HG03097 (cell line): ENCODE measurements around the gene MICAL3.
"Not testable (repeated sequence)": the region's sequence is repeated elsewhere in the genome, so short reads cannot be mapped to it uniquely, and the experiment has no call there.

Experiments used
- ATAC-seq: cut with Tn5 transposase; IDR thresholded peaks from one replicate; pipeline ENCODE4 v1.9.1; 2021; ENCODE audit not compliant: unreplicated experiment, low FRiP score

MICAL3 gene, protein sequence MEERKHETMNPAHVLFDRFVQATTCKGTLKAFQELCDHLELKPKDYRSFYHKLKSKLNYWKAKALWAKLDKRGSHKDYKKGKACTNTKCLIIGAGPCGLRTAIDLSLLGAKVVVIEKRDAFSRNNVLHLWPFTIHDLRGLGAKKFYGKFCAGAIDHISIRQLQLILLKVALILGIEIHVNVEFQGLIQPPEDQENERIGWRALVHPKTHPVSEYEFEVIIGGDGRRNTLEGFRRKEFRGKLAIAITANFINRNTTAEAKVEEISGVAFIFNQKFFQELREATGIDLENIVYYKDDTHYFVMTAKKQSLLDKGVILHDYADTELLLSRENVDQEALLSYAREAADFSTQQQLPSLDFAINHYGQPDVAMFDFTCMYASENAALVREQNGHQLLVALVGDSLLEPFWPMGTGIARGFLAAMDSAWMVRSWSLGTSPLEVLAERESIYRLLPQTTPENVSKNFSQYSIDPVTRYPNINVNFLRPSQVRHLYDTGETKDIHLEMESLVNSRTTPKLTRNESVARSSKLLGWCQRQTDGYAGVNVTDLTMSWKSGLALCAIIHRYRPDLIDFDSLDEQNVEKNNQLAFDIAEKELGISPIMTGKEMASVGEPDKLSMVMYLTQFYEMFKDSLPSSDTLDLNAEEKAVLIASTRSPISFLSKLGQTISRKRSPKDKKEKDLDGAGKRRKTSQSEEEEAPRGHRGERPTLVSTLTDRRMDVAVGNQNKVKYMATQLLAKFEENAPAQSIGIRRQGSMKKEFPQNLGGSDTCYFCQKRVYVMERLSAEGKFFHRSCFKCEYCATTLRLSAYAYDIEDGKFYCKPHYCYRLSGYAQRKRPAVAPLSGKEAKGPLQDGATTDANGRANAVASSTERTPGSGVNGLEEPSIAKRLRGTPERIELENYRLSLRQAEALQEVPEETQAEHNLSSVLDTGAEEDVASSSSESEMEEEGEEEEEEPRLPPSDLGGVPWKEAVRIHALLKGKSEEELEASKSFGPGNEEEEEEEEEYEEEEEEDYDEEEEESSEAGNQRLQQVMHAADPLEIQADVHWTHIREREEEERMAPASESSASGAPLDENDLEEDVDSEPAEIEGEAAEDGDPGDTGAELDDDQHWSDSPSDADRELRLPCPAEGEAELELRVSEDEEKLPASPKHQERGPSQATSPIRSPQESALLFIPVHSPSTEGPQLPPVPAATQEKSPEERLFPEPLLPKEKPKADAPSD (N-terminal part only)

DNA sequence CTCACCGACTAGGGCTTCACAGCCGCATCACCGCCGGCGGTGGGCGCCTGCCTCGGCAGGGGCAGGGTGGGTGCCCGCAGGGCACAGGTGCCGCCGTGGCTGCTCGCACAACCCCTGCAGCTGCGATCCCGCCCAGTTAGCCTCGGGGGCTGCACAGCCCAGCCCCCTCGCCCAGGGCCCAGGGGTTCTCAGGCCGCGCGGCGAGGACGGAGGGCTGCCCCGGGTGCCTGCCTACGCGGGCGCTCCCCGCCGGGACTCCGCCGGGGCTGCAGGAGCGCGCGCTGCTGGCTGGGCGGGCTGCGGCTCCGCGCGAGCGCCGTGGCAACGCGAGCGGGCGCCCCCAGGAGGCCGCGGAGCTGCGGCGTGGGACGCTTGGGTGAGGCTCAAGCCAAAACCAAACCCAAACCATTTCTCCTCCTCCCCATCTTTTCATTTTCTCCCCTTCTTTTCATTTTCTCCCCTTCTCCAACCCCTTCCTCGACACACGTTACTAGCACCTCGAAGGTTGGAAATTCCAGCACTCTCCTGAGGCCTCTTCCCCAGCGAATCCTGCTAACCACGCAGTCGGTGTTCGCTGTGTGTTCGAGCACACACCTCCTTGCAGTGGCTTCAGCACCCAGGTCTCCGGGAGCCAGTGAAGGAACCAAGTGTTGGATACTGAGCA lies at the start of gene MICAL3:
Gene MICAL3, minus strand, starts transcription at position 286 of the 664 bp plus-strand sequence. CDS start 117,749 bp downstream, outside the sequence.
- no peak for ATAC-seq

DNA sequence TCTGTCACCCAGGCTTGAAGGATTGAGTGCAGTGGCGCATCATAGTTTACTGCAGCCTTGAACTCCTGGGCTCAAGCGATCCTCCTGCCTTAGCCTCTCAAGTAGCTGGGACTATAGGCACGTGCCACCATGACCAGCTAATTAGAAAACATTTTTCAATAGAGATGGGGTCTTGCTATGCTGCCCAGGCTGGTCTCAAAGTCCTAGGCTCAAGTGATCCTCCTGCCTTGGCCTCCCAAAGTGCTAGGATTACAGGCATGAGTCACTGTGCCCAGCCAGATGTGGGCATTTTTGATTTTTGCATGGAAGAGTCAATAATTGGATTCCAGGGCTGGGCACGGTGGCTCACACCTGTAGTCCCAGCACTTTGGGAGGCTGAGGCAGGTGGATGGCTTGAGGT lies 49.6 kb upstream of the MICAL3 start:
- ATAC-seq = not testable (repeated sequence)

DNA sequence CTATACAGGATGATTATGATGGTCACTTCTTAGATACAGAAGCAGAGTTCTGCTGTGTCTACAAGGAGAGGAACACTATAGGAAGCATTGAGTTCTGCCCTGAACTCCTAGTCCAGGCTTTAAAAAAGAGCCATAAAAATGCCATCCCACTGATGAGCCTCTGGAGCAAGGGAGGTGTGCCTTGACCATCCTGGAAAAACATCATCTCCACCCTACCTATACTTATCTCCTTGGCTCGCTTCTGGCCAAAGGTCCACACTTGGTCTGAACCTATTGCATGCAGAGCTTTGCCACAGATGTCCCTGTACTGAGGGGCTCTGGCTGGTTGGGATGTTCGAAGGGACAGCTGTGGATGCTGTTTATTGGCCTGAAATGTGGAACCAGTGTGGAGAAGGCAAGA lies 49.1 kb upstream of the MICAL3 start:
- no peak for ATAC-seq

DNA sequence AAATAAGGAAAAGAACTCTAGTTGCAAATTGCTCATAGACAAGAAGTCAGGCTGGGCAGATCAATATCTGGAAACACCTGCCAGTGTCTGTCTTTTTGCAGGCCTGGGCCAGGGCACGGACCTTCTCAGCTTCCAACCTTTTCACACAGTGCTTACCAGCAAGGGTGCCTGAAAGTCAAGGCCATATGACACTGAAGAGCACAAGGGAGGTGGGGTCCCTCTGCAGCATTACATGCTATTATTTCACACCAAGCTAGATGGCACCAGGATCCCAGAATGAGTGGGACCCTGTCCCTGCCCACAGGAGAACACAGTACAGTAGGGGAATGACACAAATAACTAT lies 47.6 kb upstream of the MICAL3 start:
- ATAC-seq = no peak

DNA sequence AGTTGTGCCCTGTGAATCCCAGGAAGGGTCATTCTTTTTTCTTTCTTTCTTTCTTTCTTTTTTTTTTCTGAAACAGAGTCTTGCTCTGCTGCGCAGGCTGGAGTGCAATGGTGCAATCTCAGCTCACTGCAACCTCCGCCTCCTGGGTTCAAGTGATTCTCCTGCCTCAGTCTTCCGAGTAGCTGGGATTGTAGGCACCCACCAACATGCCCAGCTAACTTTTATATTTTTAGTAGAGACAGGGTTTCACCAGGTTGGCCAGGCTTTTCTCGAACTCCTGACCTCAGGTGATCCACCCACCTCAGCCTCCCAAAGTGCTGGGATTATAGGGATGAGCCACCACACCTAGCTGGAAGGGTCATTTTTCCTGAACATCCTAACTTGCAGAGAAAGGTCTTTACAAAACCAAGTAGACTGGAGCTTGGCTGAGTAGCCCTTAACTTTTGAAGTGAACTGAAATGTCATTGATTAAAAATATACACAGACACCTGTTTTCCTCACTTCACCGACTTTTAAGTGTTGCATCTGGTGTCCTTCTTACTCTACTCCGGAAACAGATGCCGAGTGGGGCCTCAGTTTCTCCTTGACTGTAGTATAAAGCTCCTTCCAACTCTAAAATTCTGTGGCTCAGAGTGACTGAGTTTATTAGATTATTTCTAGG lies 47.1 kb upstream of the MICAL3 start:
- ATAC-seq = not testable (repeated sequence)

DNA sequence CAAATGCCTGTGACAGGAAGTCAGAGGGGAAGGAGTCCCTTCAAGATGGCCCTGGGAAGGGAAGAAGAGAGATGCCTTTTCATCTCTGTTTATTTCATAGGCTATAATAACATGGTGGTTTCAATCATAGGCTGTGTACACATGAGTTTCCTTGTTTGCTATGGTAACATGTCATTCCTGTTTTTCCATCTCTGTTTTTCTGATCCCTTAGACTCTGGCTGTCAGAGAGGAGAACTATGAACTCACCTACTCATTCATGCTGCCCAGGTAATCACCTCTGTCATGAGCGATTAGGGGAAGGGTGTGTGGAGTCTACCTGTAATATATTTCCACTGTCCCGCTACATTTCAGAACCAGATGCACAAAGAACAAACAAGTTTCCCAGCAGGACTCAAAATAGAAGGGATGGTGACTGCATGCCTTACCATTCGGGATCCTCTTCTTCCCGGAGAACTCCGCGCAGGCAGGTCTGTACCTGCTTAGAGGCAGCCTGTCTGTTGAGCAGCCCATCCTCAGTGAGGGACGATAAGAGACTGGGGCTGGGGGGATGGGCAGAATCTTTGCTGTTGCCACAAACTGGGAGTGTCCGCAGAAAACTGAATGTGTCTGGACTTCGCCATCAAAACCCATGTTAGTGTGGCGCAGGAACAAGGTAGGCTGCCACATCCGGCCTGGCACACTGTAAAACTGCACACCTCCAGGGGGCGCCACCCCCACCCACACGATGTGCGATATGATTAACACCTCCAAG lies 46.4 kb upstream of the MICAL3 start:
- no peak for ATAC-seq

DNA sequence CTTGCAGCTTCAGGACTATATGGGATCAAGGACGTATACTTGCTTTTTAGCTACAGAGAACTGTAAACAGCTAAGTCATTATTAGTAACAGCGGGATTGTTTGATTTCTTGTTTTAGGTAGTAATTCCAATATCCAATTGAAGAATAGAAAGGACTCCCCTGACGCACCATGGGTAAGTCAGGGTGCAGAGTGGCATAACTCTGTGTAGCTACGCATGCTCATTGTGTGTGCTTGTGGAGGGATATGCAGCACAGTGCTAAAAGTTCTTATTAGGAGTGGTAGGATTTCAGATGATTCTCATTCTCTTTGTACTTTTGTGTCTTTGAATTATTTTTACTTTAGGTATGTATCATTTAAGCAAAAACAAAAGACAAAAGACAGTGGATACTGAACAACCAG lies 45.7 kb upstream of the MICAL3 start:
- no peak for ATAC-seq

DNA sequence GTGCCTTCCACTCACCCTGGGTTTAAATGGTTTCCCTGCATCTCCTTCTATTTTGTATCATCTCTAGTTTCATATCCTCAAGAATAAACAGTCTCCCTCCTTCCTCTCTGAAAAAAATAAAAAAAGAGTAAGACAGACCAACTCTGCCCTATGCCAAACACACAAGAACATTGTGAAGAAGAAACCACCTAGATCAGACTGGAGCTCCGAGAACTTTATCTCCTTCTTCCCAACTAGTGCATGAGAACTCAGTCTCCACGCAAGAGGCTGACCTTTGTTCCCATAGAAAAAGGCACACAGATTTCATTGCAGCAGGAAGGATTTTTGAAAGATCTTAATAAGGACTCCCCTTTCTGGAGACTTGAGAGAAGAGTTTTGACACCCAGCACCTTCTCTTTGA lies 44.7 kb upstream of the MICAL3 start:
- ATAC-seq = no peak

DNA sequence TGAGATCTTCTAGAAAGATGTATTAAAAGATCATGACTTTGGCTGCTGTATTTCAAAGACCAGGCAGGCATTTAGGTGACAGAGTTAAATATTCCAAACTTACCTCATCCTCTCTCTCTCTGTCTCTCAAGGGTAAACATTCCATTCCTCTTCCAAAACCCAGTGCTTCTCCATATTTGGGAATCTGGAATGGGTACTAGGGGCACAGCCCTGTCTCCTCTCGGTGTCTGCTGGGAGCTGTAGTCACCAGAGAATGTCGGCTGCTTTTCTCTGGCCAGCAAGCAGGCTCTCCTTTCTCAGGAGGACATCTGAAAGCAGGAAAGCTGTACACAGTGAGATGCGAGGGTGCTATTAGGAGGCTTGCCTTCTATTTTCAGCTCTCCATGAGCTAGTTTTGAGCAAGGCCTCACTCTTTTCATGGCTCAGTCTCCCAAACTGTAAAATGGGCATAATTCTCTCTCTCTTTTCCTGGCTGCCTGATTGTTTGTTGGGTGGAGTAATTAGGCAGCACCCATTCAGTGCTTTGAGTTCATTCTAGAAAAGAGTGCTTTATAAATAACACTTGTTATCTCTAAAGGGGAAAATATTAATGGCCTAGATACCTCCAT lies 44.1 kb upstream of the MICAL3 start:
- ATAC-seq = no peak

DNA sequence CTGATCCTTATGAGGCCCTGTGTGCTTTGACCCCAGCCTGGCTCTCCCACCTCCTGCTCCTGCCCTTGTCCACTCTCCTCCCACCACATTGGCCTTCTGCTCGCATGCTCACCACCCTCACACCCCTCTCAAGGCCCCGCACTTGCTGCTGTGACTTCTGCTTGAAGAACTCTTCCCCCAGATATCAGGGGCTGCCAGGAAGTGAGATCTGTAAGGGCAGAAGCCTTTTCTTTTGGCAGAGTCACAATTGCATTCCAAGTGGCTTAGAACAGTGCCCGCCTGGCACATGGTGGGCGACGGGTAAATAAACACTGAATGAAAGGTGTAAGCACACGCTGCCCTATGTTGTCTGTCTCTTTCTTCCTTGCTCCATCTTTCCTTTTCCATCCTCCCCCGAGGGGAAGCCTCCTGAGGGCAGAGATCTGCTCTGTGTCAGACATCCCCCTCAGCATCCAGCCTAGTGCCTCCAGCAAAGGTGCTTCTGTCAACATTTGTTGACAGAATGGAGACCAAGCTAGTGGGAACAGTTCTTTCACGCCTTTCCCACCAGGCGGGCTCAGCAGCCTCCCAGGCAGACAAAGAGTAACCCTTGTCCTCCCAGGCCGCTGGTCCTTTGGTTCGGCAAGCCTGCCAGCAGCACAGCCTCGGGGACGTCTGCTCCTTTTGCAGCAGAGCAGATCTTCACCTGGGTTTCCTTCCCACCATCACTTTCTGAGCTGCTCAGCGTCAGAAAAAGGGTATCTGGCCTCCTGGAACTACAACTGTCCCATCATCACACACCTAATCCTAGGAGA lies 43.4 kb upstream of the MICAL3 start:
- ATAC-seq = no peak

DNA sequence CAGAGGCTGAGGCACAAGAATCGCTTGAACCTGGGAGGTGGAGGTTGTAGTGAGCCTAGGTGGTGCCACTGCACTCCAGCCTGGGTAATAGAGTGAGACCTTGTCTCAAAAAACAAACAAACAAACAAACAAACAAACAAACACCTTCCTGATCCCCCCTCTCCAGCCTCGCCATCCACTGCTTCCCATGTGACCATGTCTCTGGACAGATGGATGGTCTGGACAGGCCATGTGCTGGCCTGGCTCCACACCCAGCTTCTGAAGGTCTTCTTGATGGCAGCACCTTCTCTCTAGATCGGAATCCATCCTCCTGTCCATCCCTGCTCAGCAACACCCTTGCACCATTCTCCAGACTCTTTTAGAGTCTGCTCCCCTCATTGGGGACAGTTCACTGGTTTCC lies 42.8 kb upstream of the MICAL3 start:
- no peak for ATAC-seq

DNA sequence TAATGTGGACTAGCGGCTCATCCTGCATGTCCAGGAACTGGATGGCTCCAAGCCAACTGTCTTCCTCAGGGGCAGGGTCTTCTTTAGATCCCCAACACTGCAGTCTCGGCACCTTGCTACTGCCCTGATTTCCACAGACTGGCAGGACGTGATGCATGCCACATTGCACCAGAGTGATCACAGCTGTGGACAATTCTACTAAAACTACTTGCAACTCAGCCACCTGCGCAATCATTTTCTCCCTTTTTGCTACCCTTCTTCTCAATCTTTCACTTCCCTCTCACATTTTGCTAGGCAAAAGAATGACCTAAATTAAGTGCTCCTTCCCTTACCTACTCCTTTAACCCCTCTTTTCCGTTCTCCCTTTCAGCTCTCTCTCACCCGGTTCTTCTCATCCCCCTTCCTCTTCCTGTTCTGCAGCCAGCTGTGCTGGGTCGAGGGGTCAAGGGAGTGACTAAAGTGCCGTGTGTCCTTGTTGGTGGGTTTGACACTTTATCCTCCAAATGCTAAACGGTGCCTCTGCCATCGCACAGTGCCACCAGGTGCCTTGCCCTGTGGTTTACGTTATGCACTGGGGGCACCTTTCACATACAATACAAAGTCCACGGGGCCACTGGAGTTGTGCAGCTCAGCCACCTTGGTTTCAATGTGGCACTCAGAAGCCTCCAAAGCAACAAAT lies 42.0 kb upstream of the MICAL3 start:
- ATAC-seq = no peak

DNA sequence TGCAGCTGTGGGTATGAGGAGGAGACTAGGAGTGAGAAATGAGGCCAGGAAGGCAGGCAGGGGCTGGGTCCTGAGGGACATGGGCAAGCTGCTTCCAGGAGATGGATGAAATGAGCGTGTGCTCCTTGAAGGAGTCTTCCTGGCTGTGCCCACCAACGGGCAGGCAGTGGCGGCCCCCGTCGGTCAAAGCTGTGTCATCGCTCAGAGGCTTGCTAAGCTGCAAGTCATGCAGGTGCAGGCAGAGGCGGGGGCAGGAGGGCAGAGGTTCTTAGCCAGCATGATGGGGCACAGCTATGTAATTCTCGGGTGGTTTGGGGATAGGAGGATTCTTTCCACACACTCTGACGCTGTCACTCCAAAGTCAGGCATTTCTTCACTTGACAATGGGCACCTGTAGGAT lies 40.9 kb upstream of the MICAL3 start:
- no peak for ATAC-seq

DNA sequence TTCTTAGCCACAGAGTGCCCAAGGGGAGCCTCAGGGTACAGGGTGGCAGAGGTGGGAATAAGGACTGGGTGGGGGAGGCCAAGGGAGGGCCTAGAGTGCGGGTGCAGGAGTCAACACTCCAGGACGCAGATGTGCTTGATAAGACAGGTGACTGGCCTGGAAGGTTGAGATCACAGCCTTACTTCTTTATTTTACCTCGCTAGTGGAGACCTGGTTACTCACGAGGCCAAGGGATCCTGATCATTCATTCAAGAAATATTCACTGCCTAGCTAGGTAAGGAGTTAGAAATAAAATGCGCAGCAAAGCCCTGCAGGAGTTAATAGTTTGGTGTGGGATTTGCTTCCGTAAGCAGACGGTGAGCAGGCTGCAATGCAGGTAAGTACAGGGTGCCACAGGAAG lies 40.3 kb upstream of the MICAL3 start:
- ATAC-seq = no peak

DNA sequence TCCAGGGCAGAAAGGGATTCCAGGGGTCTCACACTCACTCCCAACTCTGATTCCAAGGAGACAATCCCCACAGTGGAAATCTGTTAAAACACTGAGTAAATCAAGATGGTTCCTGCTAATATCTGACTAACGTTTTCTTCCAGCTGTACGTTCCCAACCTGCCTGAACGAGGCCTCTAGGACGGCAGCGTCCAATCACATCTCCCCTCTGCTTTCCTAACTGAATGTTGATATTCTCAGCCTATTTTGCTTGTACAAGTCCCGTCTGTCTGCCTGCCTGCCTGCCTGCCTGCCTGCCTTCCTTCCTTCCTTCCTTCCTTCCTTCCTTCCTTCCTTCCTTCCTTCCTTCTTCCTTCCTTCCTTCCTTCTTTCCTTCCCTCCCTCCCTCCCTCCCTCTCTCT lies 39.4 kb upstream of the MICAL3 start:
- ATAC-seq = not testable (repeated sequence)

DNA sequence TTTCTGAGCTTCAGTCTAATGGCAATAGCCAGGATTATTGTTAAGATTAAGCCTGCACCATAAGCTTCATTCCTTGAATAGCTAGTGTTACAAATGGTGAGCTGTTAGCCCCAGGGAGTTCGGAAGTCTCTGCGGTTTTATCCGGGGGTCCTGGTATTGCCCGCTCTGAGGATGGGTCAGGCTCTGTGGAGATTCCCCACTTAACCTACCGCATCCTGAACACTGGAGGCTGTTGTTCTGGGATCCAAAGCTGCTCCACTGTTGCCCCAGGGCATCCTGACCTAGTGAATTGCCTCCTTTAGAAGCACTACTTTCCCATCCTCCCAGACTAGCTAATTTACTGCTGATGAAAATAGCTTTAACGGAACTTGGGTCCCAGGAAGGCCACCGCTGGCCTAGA lies 38.9 kb upstream of the MICAL3 start:
- no peak for ATAC-seq

DNA sequence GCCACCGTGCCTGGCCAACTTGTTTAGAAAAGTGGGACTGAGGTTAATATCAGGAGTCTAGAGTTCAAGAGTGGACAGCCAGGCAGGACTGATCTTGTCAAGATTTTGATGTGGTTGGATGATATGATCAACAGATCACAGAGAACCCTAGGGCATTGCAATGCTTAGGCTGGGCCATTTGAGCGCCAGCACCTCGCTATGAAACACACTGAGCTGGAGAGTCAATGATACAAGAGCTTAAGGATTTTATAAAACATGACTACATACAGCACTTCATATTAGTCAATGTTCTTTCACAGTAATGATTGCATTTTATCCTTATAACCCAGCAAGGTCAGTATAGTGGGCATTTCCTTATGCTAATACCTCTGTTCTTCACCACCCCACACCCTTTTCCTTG lies 38.1 kb upstream of the MICAL3 start:
- ATAC-seq = no peak
